Breast epithelium (tissue), 3 donors: ENCODE results near the gene ARMH1.

ENCODE experiments used
- POLR2A ChIP-seq: fragments of 450-650 bp; IDR thresholded peaks from one replicate; pipeline ENCODE4 v1.6.1; 2016; ENCODE audit warnings: antibody characterized with exemption, mild to moderate bottlenecking, moderate library complexity
- POLR2AphosphoS5 ChIP-seq, 3 donors: sonication (generic); formaldehyde crosslinking; IDR thresholded peaks; one replicate each; pipeline ENCODE4 v1.6.1; 2017; ENCODE audit warnings: antibody characterized with exemption in 3 of 3
- TF ChIP-seq, protein P1 (sequence below), 3 donors: fragments of 450-650 bp; IDR thresholded peaks; one replicate each; pipeline ENCODE4 v1.5.1; 2016 to 2017; ENCODE audit warnings: antibody characterized with exemption in 3 of 3, mild to moderate bottlenecking in 3 of 3, moderate library complexity in 3 of 3

DNA sequence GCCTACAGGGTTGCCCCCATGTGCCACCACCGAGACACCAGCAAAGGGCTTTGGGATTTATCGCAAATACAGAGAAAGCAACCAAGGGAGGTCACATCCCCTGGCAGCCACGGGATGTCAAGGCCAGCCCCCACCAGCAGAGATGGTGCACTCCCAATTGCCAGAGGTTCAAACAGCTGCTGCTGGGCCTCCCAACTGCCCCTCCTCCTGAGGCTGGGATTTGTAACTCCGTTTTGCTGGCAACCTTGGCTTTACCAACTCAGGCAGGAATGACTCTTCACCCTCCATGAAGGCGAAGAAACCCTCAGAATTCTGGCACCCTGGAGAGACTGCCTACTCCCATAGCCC, 11.9 kb upstream of the ARMH1 start:
- TF ChIP-seq, protein P1, sequence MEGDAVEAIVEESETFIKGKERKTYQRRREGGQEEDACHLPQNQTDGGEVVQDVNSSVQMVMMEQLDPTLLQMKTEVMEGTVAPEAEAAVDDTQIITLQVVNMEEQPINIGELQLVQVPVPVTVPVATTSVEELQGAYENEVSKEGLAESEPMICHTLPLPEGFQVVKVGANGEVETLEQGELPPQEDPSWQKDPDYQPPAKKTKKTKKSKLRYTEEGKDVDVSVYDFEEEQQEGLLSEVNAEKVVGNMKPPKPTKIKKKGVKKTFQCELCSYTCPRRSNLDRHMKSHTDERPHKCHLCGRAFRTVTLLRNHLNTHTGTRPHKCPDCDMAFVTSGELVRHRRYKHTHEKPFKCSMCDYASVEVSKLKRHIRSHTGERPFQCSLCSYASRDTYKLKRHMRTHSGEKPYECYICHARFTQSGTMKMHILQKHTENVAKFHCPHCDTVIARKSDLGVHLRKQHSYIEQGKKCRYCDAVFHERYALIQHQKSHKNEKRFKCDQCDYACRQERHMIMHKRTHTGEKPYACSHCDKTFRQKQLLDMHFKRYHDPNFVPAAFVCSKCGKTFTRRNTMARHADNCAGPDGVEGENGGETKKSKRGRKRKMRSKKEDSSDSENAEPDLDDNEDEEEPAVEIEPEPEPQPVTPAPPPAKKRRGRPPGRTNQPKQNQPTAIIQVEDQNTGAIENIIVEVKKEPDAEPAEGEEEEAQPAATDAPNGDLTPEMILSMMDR (IDR thresholded peaks at IDR 0.05): no peak
- no peak for TF ChIP-seq POLR2A
- TF ChIP-seq POLR2AphosphoS5 (IDR thresholded peaks at IDR 0.05): no peak
